ENCODE results near the gene FOXN4. TPM values are rescaled to one million over a fixed set of nuclear protein-coding genes. Genes with fewer than 3 reads are reported as not detected.
A peak's percentile ranks its signal among the peaks of the same experiment; 100 is the strongest.

Gene FOXN4
- total and polyA plus RNA-seq, 2 of the 13 experiments (the other 11 are each of a cell fraction or from before 2014, with no cell fraction given), result 0.11 TPM; not detected in 1

- no peak for TF ChIP-seq ZNF142 (CRISPR knock-in tag; IDR thresholded peaks at IDR 0.05)
- TF ChIP-seq SATB2 (CRISPR knock-in tag; IDR thresholded peaks at IDR 0.05), result no peak
- TF ChIP-seq GATAD2A (CRISPR knock-in tag; IDR thresholded peaks at IDR 0.05), result peak; percentile 65
- TF ChIP-seq PBX3 (CRISPR knock-in tag; IDR thresholded peaks at IDR 0.05; ENCODE audit: borderline replicate concordance), result no peak
- no peak for TF ChIP-seq NONO (IDR thresholded peaks at IDR 0.05)
- no peak for TF ChIP-seq NONO (CRISPR knock-in tag; conservative IDR thresholded peaks at IDR 0.05)
- no peak for TF ChIP-seq ZNF121 (CRISPR knock-in tag; IDR thresholded peaks at IDR 0.05)
- peak; percentile 46 for TF ChIP-seq SAP130 (CRISPR knock-in tag; IDR thresholded peaks at IDR 0.05; ENCODE audit: low read depth)
- TF ChIP-seq, protein P1, sequence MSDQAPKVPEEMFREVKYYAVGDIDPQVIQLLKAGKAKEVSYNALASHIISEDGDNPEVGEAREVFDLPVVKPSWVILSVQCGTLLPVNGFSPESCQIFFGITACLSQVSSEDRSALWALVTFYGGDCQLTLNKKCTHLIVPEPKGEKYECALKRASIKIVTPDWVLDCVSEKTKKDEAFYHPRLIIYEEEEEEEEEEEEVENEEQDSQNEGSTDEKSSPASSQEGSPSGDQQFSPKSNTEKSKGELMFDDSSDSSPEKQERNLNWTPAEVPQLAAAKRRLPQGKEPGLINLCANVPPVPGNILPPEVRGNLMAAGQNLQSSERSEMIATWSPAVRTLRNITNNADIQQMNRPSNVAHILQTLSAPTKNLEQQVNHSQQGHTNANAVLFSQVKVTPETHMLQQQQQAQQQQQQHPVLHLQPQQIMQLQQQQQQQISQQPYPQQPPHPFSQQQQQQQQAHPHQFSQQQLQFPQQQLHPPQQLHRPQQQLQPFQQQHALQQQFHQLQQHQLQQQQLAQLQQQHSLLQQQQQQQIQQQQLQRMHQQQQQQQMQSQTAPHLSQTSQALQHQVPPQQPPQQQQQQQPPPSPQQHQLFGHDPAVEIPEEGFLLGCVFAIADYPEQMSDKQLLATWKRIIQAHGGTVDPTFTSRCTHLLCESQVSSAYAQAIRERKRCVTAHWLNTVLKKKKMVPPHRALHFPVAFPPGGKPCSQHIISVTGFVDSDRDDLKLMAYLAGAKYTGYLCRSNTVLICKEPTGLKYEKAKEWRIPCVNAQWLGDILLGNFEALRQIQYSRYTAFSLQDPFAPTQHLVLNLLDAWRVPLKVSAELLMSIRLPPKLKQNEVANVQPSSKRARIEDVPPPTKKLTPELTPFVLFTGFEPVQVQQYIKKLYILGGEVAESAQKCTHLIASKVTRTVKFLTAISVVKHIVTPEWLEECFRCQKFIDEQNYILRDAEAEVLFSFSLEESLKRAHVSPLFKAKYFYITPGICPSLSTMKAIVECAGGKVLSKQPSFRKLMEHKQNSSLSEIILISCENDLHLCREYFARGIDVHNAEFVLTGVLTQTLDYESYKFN (CRISPR knock-in tag; conservative IDR thresholded peaks at IDR 0.05), result peak; percentile 87
- TF ChIP-seq, protein P2, sequence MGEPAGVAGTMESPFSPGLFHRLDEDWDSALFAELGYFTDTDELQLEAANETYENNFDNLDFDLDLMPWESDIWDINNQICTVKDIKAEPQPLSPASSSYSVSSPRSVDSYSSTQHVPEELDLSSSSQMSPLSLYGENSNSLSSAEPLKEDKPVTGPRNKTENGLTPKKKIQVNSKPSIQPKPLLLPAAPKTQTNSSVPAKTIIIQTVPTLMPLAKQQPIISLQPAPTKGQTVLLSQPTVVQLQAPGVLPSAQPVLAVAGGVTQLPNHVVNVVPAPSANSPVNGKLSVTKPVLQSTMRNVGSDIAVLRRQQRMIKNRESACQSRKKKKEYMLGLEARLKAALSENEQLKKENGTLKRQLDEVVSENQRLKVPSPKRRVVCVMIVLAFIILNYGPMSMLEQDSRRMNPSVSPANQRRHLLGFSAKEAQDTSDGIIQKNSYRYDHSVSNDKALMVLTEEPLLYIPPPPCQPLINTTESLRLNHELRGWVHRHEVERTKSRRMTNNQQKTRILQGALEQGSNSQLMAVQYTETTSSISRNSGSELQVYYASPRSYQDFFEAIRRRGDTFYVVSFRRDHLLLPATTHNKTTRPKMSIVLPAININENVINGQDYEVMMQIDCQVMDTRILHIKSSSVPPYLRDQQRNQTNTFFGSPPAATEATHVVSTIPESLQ (CRISPR knock-in tag; conservative IDR thresholded peaks at IDR 0.05), result no peak
- TF ChIP-seq, protein P3, sequence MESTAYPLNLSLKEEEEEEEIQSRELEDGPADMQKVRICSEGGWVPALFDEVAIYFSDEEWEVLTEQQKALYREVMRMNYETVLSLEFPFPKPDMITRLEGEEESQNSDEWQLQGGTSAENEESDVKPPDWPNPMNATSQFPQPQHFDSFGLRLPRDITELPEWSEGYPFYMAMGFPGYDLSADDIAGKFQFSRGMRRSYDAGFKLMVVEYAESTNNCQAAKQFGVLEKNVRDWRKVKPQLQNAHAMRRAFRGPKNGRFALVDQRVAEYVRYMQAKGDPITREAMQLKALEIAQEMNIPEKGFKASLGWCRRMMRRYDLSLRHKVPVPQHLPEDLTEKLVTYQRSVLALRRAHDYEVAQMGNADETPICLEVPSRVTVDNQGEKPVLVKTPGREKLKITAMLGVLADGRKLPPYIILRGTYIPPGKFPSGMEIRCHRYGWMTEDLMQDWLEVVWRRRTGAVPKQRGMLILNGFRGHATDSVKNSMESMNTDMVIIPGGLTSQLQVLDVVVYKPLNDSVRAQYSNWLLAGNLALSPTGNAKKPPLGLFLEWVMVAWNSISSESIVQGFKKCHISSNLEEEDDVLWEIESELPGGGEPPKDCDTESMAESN (CRISPR knock-in tag; conservative IDR thresholded peaks at IDR 0.05), result 0 out of 2 replicates have a peak, but pooled peaks have one; percentile 42
- 0 out of 2 replicates have a peak, but pooled peaks have one; percentile 32 for TF ChIP-seq FOXK1 (CRISPR knock-in tag; IDR thresholded peaks at IDR 0.05; ENCODE audit: borderline replicate concordance, low read depth)
- TF ChIP-seq XRCC5 (optimal IDR thresholded peaks at IDR 0.05; ENCODE audit: low read length), result no peak
These were observed 61.0 kb downstream of the FOXN4 start (continued) for GRCh38 chr12:109247831-109248654.
